Measurements from ENCODE around the gene RAB27A. TPM values are rescaled to one million over a fixed set of nuclear protein-coding genes. Genes with fewer than 3 reads are reported as not detected.

The RAB27A gene
- total RNA-seq, 1 donor from 2014 or later: 98.6 TPM

DNA sequence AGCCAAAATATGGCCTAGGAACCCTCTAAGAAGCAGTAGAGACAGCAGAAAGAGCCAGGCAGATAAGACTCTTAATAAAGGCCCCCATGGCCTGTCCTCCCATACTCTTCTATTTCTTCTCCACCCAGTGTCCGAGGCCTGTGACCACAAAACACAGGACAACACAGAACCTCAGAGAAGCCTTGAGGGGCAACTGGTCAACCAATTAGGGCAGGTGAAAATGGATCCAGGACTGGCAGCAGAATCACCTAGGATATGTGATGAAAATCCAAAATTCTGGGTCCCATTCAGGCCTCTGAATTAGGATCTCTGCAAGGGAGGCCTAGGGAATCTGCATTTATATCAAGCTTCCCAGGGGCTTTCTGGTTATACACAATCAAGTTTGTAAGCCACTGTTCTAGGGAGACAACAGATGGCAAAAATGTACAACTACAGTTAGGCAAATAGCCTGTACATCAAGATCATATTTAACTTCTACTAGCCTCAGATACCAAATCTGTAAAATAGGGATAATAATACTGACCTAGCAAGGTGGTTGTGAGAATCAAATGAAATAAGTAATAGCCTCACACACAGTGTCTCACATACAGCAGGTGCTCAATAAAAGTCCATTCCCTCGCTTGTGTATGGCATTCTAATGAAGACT lies 10.4 kb downstream of the RAB27A start:
- H3K27me3 Mint-ChIP-seq (ENCODE audit: insufficient read depth): no peaks in the 10 kb centered on the region
- H3K27ac Mint-ChIP-seq: peak overlapping the region; percentile 99
- intact Hi-C loops (cut with micrococcal nuclease): no loop called here
- peaks cover 86% of the 10 kb centered on the region for H3K4me1 Mint-ChIP-seq (ENCODE audit: low read depth)
- no peaks in the 10 kb centered on the region for H3K9me3 Mint-ChIP-seq
- no peak for DNase-seq (ENCODE audit: low spot score)
- peak overlapping the region; percentile 57 for H3K4me3 Mint-ChIP-seq
- H3K36me3 Mint-ChIP-seq (ENCODE audit: low read depth): peaks cover 14% of the 10 kb centered on the region

DNA sequence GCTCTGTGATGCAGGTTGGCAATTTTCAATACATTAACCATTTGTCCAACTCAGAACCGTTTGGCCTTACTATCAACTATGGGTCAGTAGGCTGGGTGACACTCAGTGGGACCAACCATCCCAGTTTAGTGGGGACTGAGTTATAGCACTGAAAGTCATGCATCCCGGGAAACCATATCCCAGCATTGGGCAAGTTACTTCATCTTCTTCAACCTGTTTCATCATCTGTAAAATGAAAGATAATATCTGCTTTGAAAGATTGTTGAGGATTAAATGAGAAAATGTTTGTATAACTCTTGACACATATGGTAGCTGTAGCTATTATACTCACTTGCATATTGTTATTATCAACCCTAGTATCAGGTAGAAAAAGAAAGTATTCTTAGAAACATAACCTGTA lies 11.9 kb downstream of the RAB27A start:
- Mint-ChIP-seq H3K27ac (peak overlapping the region; percentile 92), H3K27me3 (ENCODE audit: insufficient read depth) (no peaks in the 10 kb centered on the region), H3K4me1 (ENCODE audit: low read depth) (peaks cover 86% of the 10 kb centered on the region), H3K36me3 (ENCODE audit: low read depth) (peaks cover 25% of the 10 kb centered on the region), H3K9me3 (no peaks in the 10 kb centered on the region), H3K4me3 (peak overlapping the region; percentile 72)
- intact Hi-C loops (cut with micrococcal nuclease): loop anchor here (1.0 kb wide), 4 partner anchors 10 to 56 kb away; no protein-coding TSS in a partner anchor
- DNase-seq (ENCODE audit: low spot score): no peak

DNA sequence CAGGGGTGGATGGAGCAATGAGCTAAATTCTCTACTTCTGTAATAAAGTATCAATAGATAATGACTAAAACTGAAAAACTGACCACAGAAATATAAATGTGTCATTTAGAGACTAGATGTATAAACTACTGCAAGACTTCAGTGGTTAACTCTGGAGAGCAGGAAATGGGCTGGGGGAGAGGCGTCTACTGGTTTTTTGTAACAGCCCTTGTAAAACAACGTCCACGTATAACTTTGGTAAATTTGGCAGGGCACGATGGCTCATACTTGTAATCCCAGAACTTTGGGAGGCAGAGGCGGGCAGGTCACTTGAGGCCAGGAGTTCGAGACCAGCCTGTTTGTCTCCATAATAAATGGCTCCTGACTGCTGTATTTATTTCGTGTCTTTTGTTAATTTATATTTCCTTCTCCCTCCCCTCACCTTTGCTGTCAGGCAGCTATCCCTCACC lies 12.5 kb downstream of the RAB27A start:
- peak overlapping the region; percentile 72 for H3K4me3 Mint-ChIP-seq
- H3K27me3 Mint-ChIP-seq (ENCODE audit: insufficient read depth): no peaks in the 10 kb centered on the region
- intact Hi-C loops (cut with micrococcal nuclease): loop anchor here (1.0 kb wide), 4 partner anchors 10 to 56 kb away; no protein-coding TSS in a partner anchor
- H3K36me3 Mint-ChIP-seq (ENCODE audit: low read depth): peaks cover 28% of the 10 kb centered on the region
- no peaks in the 10 kb centered on the region for H3K9me3 Mint-ChIP-seq
- H3K27ac Mint-ChIP-seq: peak overlapping the region; percentile 92
- DNase-seq (ENCODE audit: low spot score): peak; percentile 60
- peaks cover 84% of the 10 kb centered on the region for H3K4me1 Mint-ChIP-seq (ENCODE audit: low read depth)

DNA sequence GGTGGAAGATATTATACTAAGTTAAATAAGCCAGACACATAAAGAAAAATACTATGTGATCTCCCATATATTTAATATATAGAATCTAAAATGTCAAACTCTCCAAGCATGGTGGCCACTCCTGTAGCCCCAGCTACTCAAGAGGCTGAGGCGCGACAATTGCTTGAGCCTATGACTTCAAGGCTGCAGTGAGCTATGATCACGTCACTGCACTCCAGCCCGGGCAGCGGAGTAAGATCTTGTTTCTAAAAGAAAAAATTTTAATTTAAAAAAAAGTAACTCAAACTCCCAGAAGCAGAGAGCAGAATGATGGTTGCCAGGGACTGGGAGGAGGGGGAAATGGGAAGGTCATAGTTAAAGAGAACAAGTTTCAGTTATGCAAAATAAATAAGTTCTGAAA lies 13.3 kb downstream of the RAB27A start:
- intact Hi-C loops (cut with micrococcal nuclease): no loop called here
- no peak for DNase-seq (ENCODE audit: low spot score)
- no peaks in the 10 kb centered on the region for H3K27me3 Mint-ChIP-seq (ENCODE audit: insufficient read depth)
- H3K9me3 Mint-ChIP-seq: no peaks in the 10 kb centered on the region
- H3K4me1 Mint-ChIP-seq (ENCODE audit: low read depth): peaks cover 81% of the 10 kb centered on the region
- peaks cover 32% of the 10 kb centered on the region for H3K36me3 Mint-ChIP-seq (ENCODE audit: low read depth)
- H3K4me3 Mint-ChIP-seq: no peak overlapping the region
- peak overlapping the region; percentile 92 for H3K27ac Mint-ChIP-seq

DNA sequence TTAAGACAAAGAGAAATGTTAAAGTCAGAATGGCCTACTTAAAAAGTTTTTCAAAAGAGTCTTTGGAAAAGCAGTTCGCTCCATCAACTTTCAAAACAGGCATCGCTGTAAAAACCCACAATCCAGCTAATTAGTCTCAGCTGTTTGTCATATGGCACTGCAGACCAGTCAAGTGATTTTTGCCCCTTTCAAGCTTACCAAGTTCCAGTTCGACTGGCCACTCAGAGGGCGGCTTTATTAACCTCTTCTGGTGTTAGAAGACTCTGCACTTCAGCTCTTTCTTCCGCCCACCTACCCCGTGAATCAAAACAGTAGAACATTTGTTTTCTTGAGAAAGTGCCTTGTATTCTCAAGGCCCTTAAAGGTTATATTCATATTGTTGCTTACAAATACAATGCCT lies 19.3 kb downstream of the RAB27A start:
- Mint-ChIP-seq H3K4me3 (no peak overlapping the region), H3K4me1 (ENCODE audit: low read depth) (peaks cover 84% of the 10 kb centered on the region)

DNA sequence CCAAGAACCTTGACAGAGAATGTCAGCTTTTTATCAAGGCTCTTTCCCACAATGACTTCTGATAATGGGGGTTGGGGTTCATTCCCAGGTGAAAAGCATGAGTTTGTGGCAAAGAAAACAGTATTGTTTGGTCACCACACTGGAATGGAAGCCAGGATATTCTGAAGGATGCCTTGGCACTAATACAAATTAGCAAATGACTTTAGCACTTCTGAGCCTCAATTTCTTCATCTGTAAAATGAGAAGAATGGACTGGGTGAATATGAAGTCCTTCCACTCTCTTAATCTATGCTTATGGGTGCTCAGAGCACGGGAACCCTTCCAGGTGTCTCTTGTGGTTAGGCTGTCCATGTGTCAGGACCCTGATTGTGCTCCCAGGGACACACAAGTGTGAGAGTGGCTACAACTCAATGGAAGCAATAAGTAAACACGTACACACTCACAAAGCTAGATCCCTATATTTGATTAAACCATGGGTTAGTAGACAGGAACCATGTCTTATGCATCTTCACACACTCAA lies 21.4 kb downstream of the RAB27A start:
- Mint-ChIP-seq H3K27me3 (ENCODE audit: insufficient read depth) (no peaks in the 10 kb centered on the region), H3K9me3 (no peaks in the 10 kb centered on the region), H3K4me1 (ENCODE audit: low read depth) (peaks cover 78% of the 10 kb centered on the region), H3K36me3 (ENCODE audit: low read depth) (peaks cover 49% of the 10 kb centered on the region), H3K4me3 (peak overlapping the region; percentile 19), H3K27ac (peak overlapping the region; percentile 96)
- no peak for DNase-seq (ENCODE audit: low spot score)
- intact Hi-C loops (cut with micrococcal nuclease): no loop called here

More for the DNA sequence above, 19.3 kb downstream of the RAB27A start:
- peaks cover 61% of the 10 kb centered on the region for H3K36me3 Mint-ChIP-seq (ENCODE audit: low read depth)
- intact Hi-C loops (cut with micrococcal nuclease): no loop called here
- no peak for DNase-seq (ENCODE audit: low spot score)
- no peaks in the 10 kb centered on the region for H3K27me3 Mint-ChIP-seq (ENCODE audit: insufficient read depth)
- H3K27ac Mint-ChIP-seq: peak overlapping the region; percentile 64
- no peaks in the 10 kb centered on the region for H3K9me3 Mint-ChIP-seq

DNA sequence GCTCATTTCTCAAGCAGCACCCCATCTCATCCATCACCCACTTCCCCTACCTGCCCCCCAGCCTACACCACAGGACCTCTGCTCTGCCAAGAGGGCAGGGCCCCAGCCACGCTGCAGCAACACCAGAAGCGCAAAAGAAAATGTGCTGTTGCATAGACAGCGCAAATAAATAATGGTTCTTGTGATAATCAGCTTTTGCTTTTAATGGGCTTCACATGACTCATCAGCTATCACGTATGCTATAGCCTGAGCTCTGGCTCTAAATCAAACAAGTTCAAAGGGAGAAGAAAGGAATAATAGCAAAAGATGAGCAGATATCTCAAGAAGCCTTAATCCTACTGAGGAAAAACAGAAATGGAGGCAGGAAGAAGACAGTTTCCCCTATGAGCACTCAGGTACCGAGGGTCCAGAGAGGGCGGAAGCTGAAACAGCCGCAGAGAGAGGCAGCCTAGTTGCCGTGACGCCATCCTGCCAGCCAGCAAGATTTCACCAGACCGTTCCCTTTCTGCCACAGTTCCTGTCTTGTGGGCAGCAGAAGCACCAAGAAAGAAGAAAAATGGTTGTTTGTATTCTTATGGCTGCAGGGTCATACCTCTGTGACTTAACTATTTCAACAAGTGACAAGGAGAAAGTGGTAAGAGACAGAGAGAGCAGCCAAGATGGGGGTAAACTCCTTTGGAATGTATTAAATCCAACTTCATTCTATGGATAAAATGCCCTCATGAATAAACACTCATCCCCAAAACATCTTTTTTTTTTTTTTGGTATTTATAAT lies 22.0 kb downstream of the RAB27A start:
- Mint-ChIP-seq H3K27me3 (ENCODE audit: insufficient read depth) (no peaks in the 10 kb centered on the region), H3K27ac (peak overlapping the region; percentile 96), H3K36me3 (ENCODE audit: low read depth) (peaks cover 51% of the 10 kb centered on the region), H3K4me1 (ENCODE audit: low read depth) (peaks cover 78% of the 10 kb centered on the region), H3K4me3 (peak overlapping the region; percentile 72), H3K9me3 (no peaks in the 10 kb centered on the region)
- intact Hi-C loops (cut with micrococcal nuclease): loop anchor here (1.0 to 2.0 kb wide), 4 partner anchors 10 to 15 kb away; no protein-coding TSS in a partner anchor
- DNase-seq (ENCODE audit: low spot score): peak; percentile 57

DNA sequence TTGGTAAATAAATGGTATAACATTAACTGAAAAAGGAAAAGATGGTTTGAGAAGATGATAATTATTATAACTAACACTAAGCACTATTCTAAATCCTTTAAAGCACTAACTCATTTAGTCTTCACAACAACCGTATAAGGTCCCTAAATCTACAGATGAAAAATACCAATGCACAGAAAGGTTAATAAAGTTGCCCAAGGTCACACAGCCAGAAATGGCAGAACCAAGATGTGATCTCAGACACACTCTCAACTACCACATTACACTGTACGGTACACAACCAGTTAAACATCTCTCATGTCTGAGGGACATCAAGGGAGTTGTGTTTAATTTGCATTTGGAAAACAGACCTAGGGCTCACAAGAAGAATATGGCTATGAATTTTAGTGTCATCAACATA lies 23.1 kb downstream of the RAB27A start:
- Mint-ChIP-seq H3K9me3 (no peaks in the 10 kb centered on the region), H3K27me3 (ENCODE audit: insufficient read depth) (no peaks in the 10 kb centered on the region), H3K4me1 (ENCODE audit: low read depth) (peaks cover 72% of the 10 kb centered on the region), H3K27ac (peak overlapping the region; percentile 96), H3K36me3 (ENCODE audit: low read depth) (peaks cover 49% of the 10 kb centered on the region), H3K4me3 (peak overlapping the region; percentile 57)
- intact Hi-C loops (cut with micrococcal nuclease): loop anchor here (2.0 kb wide), 2 partner anchors 14 to 16 kb away; no protein-coding TSS in a partner anchor
- DNase-seq (ENCODE audit: low spot score): no peak

DNA sequence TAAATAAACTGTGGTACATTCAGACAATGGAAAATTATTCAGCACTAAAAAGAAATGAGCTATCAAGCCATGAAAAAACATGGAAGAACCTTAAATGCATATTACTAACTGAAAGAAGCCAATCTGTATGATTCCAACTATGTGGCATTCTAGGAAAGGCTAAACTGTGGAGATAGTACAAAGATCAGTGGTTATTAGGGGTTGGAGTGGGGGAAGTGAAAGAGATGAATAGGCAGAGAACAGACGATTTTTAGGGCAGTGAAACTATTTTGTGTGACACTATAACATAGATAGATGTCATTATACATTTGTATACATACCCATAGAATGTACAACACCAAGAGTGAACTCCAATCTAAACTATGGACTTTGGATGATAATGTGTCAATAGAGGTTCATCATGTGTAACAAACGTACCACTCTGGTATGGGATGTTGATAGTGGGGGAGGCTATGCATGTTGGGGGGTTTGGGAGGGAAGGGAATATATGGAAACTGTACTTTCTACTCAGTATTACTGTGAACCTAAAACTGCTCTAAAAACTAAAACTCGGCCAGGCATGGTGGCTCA lies 29.0 kb downstream of the RAB27A start:
- no peak for DNase-seq (ENCODE audit: low spot score)
- no peaks in the 10 kb centered on the region for H3K27me3 Mint-ChIP-seq (ENCODE audit: insufficient read depth)
- H3K36me3 Mint-ChIP-seq (ENCODE audit: low read depth): peaks cover 36% of the 10 kb centered on the region
- no peaks in the 10 kb centered on the region for H3K9me3 Mint-ChIP-seq
- intact Hi-C loops (cut with micrococcal nuclease): no loop called here
- no peak overlapping the region for H3K27ac Mint-ChIP-seq
- H3K4me1 Mint-ChIP-seq (ENCODE audit: low read depth): peaks cover 52% of the 10 kb centered on the region
- H3K4me3 Mint-ChIP-seq: no peak overlapping the region

DNA sequence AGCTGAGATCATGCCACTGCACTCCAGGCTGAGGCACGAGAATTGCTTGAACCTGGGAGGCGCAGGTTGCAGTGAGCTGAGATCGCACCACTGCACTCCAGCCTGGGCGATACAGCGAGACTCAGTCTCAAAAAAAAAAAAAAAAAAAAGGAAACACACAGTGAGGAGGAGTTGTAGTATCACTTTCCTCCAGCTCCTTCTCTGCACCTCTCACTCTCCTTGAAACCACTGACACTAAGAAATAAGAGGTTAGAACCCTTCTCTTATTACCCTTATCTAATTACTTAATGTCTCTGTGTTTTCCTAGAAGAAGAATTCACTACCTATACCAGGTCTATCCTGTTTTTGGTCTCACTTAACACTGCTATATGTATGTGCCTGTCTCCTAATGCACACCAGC lies 31.7 kb downstream of the RAB27A start:
- H3K4me3 Mint-ChIP-seq: peak overlapping the region; percentile 46
- peak overlapping the region; percentile 76 for H3K27ac Mint-ChIP-seq
- peaks cover 61% of the 10 kb centered on the region for H3K4me1 Mint-ChIP-seq (ENCODE audit: low read depth)
- intact Hi-C loops (cut with micrococcal nuclease): no loop called here
- no peaks in the 10 kb centered on the region for H3K27me3 Mint-ChIP-seq (ENCODE audit: insufficient read depth)
- H3K9me3 Mint-ChIP-seq: no peaks in the 10 kb centered on the region
- DNase-seq (ENCODE audit: low spot score): no peak
- peaks cover 36% of the 10 kb centered on the region for H3K36me3 Mint-ChIP-seq (ENCODE audit: low read depth)

DNA sequence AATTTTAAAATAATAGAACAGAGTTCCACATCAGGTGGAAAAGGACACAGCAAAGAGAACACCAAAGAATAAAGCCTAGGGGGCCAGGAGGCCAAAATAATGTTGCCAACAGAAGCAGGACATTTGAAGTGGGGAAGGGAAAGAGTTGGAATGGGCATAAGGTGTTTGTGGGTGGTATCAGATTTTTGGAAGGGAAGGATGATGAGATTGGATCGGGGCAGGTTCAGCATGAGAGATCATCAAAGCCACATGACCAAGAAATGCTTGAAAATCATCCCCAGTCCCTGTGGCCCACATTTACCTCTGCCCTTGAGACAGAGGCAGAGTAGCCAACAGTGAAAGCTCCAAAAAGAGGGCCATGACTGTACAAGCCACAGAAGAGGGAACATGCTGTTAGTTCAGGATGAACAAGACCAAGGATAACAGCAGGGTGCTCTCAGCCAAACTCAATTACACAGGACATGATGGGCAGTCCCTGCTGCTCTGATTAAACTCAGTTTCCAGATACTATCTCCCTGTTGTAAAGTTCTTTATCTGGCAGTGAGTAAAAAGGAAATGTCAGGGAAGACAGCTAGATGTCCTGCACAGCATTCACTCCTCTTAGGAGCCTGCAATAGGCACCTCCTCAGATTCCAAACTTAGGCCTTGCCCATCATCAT lies 32.5 kb downstream of the RAB27A start:
- intact Hi-C loops (cut with micrococcal nuclease): no loop called here
- no peak for DNase-seq (ENCODE audit: low spot score)
- Mint-ChIP-seq H3K4me3 (no peak overlapping the region), H3K4me1 (ENCODE audit: low read depth) (peaks cover 61% of the 10 kb centered on the region), H3K36me3 (ENCODE audit: low read depth) (peaks cover 33% of the 10 kb centered on the region), H3K9me3 (no peaks in the 10 kb centered on the region), H3K27ac (peak overlapping the region; percentile 63), H3K27me3 (ENCODE audit: insufficient read depth) (no peaks in the 10 kb centered on the region)

DNA sequence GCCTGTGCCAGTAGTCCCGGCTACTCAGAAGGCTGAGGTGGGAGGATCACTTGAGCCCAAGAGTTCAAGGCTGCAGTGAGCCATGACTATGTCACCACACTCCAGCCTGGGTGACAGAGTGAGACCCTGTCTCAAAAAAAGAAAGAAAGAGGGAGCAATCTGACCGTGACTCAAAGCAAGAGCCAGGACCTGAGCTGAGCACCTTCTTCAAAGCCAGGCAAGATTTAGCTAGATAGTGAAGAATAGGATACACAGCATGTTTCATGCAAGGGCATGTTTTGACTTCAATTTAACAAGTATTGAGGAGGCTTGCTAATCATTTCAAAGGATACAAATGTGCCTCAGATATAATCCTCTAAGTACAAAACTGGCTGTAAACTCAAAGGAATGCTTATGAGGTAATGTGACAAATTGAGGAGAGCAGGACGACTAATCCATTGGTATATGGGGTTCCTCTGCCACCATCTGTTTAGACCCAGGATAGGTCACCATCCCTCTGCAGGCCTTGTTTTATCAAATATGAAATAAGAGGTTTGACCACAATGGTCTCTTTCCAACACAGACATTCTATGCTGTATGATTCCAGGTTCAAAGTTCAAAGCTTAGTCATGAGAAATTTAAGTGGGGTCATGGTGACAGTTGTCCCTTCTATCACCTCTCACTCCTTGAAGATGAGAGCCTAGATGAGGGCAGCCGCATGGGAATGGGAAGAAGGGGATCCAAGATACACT lies 33.2 kb downstream of the RAB27A start:
- H3K27me3 Mint-ChIP-seq (ENCODE audit: insufficient read depth): no peaks in the 10 kb centered on the region
- H3K4me1 Mint-ChIP-seq (ENCODE audit: low read depth): peaks cover 68% of the 10 kb centered on the region
- H3K36me3 Mint-ChIP-seq (ENCODE audit: low read depth): peaks cover 34% of the 10 kb centered on the region
- no peaks in the 10 kb centered on the region for H3K9me3 Mint-ChIP-seq
- intact Hi-C loops (cut with micrococcal nuclease): loop anchor here (1.0 kb wide), 1 partner anchor 11 kb away; no protein-coding TSS in a partner anchor
- peak overlapping the region; percentile 75 for H3K4me3 Mint-ChIP-seq
- no peak for DNase-seq (ENCODE audit: low spot score)
- H3K27ac Mint-ChIP-seq: peak overlapping the region; percentile 82

Measured in activated T-helper 1 cell treated with anti-CD3 and anti-CD28 coated beads, Interleukin-12 subunit alpha, Interleukin-12 subunit beta, Interleukin-2, Interleukin-4 antibody, amounts not matched to agents 30 ng/mL and 10 ng/mL and 1 ng/mL, durations not matched to agents 14 hours and 24 hours and 36 hours (primary cell).